HG02981 (cell line): ENCODE measurements around the gene PCK2.
A peak's percentile ranks its signal among the peaks of the same experiment; 100 is the strongest.

Experiments used
- ATAC-seq: cut with Tn5 transposase; IDR thresholded peaks from one replicate; pipeline ENCODE4 v1.9.1; 2021; ENCODE audit warnings: mild to moderate bottlenecking, moderate library complexity; ENCODE audit not compliant: unreplicated experiment

Gene PCK2

GRCh38 chr14:24135834-24136683, 41.9 kb downstream of the PCK2 start, which contains the start of gene PSME1:
Gene PSME1 (plus strand): TSS chr14:24136194. CDS start chr14:24136263, 69 bp downstream.
- peak; percentile 88 for ATAC-seq

GRCh38 chr14:24136684-24137528, 42.8 kb downstream of the PCK2 start:
- no peak for ATAC-seq

GRCh38 chr14:24137529-24138395, 43.7 kb downstream of the PCK2 start:
- ATAC-seq = no peak

GRCh38 chr14:24138396-24139271, 44.5 kb downstream of the PCK2 start:
- no peak for ATAC-seq

GRCh38 chr14:24139272-24139934, 45.3 kb downstream of the PCK2 start:
- ATAC-seq = no peak

GRCh38 chr14:24141097-24141880, 47.2 kb downstream of the PCK2 start, which contains the start of gene EMC9:
Gene EMC9 (minus strand): TSS chr14:24141591. CDS start chr14:24141304, 287 bp downstream.
- peak; percentile 85 for ATAC-seq

GRCh38 chr14:24143511-24143910, 49.4 kb downstream of the PCK2 start:
- ATAC-seq = no peak

- ATAC-seq = no peak
These were observed 50.3 kb downstream of the PCK2 start for GRCh38 chr14:24144451-24144850.

GRCh38 chr14:24145219-24145618, 51.1 kb downstream of the PCK2 start:
- ATAC-seq = no peak

GRCh38 chr14:24145690-24146452, 51.8 kb downstream of the PCK2 start:
- ATAC-seq = no peak

GRCh38 chr14:24146453-24146977, 52.4 kb downstream of the PCK2 start, which contains the start of gene PSME2:
Gene PSME2 (minus strand): TSS chr14:24146610. CDS start chr14:24146581, 29 bp downstream.
- peak; percentile 55 for ATAC-seq

GRCh38 chr14:24146978-24147760, 53.1 kb downstream of the PCK2 start, which contains the start of gene RNF31:
Gene RNF31 (plus strand): TSS chr14:24147498. CDS start chr14:24147699, 201 bp downstream.
- ATAC-seq = peak; percentile 83

GRCh38 chr14:24147761-24148428, 53.8 kb downstream of the PCK2 start:
- no peak for ATAC-seq

GRCh38 chr14:24149302-24149969, 55.3 kb downstream of the PCK2 start:
- no peak for ATAC-seq

- no peak for ATAC-seq
These were observed 56.0 kb downstream of the PCK2 start for GRCh38 chr14:24150061-24150460.
